ENCODE results near the gene CEP70.

DNA sequence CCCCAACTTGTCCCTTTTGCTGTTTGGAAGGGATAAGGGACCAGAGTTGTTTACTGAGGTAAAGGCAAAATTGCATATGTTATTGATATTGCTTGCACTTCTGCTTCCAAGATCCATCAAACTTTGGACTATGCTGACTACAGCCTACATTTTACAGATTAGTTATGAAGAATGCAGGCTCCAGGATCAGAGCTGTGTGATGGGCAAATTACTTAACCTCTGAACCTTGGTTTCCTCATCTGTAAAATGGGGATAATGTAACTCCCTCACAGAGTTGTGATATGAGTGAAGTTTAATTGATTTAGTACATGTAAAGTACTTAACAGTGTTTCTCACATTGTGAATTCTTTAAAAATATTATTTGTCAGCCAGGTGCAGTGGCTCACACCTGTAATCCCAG, 30.5 kb upstream of the CEP70 start:
- TF ChIP-seq, protein P1, sequence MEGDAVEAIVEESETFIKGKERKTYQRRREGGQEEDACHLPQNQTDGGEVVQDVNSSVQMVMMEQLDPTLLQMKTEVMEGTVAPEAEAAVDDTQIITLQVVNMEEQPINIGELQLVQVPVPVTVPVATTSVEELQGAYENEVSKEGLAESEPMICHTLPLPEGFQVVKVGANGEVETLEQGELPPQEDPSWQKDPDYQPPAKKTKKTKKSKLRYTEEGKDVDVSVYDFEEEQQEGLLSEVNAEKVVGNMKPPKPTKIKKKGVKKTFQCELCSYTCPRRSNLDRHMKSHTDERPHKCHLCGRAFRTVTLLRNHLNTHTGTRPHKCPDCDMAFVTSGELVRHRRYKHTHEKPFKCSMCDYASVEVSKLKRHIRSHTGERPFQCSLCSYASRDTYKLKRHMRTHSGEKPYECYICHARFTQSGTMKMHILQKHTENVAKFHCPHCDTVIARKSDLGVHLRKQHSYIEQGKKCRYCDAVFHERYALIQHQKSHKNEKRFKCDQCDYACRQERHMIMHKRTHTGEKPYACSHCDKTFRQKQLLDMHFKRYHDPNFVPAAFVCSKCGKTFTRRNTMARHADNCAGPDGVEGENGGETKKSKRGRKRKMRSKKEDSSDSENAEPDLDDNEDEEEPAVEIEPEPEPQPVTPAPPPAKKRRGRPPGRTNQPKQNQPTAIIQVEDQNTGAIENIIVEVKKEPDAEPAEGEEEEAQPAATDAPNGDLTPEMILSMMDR (optimal IDR thresholded peaks at IDR 0.05 in 1 of 3, IDR thresholded peaks at IDR 0.05 in 1 of 3, conservative IDR thresholded peaks at IDR 0.05 in 1 of 3; ENCODE audit: extremely low read depth in 1 of 3, insufficient read depth in 2 of 3, low read length in 3 of 3), result no peak
- no peak for TF ChIP-seq EZH2 (IDR thresholded peaks at IDR 0.05; ENCODE audit: low read length)
